HG02763 (cell line): ENCODE measurements around the gene PTPRB.

Experiments
- ATAC-seq: cut with Tn5 transposase; IDR thresholded peaks from one replicate; pipeline ENCODE4 v1.9.1; 2021; ENCODE audit warnings: mild to moderate bottlenecking, moderate library complexity; ENCODE audit not compliant: unreplicated experiment

PTPRB gene

GRCh38 chr12:70598467-70599193, 38.6 kb downstream of the PTPRB start:
- ATAC-seq: no peak

- no peak for ATAC-seq
These were observed 44.6 kb downstream of the PTPRB start for GRCh38 chr12:70592664-70593063.

GRCh38 chr12:70590549-70591226, 46.5 kb downstream of the PTPRB start:
- ATAC-seq: no peak

GRCh38 chr12:70590051-70590450, 47.2 kb downstream of the PTPRB start:
- ATAC-seq: peak; percentile 76

- no peak for ATAC-seq
These were observed 52.9 kb downstream of the PTPRB start for GRCh38 chr12:70584332-70584731.

- ATAC-seq: no peak
These were observed 54.0 kb downstream of the PTPRB start for GRCh38 chr12:70583251-70583650.

GRCh38 chr12:70581208-70581607, 56.0 kb downstream of the PTPRB start:
- no peak for ATAC-seq

GRCh38 chr12:70577283-70577634, 60.0 kb downstream of the PTPRB start:
- peak; percentile 10 for ATAC-seq

GRCh38 chr12:70576341-70577282, 60.6 kb downstream of the PTPRB start:
- ATAC-seq: peak; percentile 68

GRCh38 chr12:70571705-70572268, 65.4 kb downstream of the PTPRB start:
- ATAC-seq: no peak

- ATAC-seq: no peak
These were observed 66.2 kb downstream of the PTPRB start for GRCh38 chr12:70571029-70571428.

- no peak for ATAC-seq
These were observed 75.7 kb downstream of the PTPRB start for GRCh38 chr12:70561550-70561949.

- ATAC-seq: no peak
These were observed 76.6 kb downstream of the PTPRB start for GRCh38 chr12:70560671-70561070.

- ATAC-seq: no peak
These were observed 77.8 kb downstream of the PTPRB start for GRCh38 chr12:70559390-70559789.

GRCh38 chr12:70557583-70558191, 79.5 kb downstream of the PTPRB start:
- ATAC-seq: no peak

GRCh38 chr12:70556179-70556869, 80.9 kb downstream of the PTPRB start:
- no peak for ATAC-seq

GRCh38 chr12:70555081-70555480, 82.1 kb downstream of the PTPRB start:
- no peak for ATAC-seq

- no peak for ATAC-seq
These were observed 83.8 kb downstream of the PTPRB start for GRCh38 chr12:70553391-70553859.

- no peak for ATAC-seq
These were observed 85.5 kb downstream of the PTPRB start for GRCh38 chr12:70551731-70552130.

GRCh38 chr12:70550180-70550577, 87.0 kb downstream of the PTPRB start:
- ATAC-seq: no peak
